ENCODE results near the gene FBXO22.
"Not testable (repeated sequence)": the region's sequence is repeated elsewhere in the genome, so short reads cannot be mapped to it uniquely, and the experiment has no call there.

The FBXO22 gene

GRCh38 chr15:75902129-75902557 lies 1.5 kb upstream of the FBXO22 start:
- no peak for TF ChIP-seq CTCF (IDR thresholded peaks at IDR 0.05; ENCODE audit: unreplicated experiment in 3 of 3)
- Mint-ChIP-seq H3K27ac (peak overlapping the region; percentile 62 to 97 (median 90)), H3K4me1 (peaks cover 23% of the 10 kb centered on the region), H3K4me3 (peak overlapping the region; percentile 90 to 99 (median 99)), H3K27me3 (ENCODE audit: low read depth) (no peaks in the 10 kb centered on the region), H3K36me3 (ENCODE audit: low read depth) (peaks cover 18% of the 10 kb centered on the region), H3K9me3 (no peaks in the 10 kb centered on the region)

- H3K27ac Mint-ChIP-seq, result peak overlapping the region in 1 of 3 experiments; percentile 21
- no peak for TF ChIP-seq CTCF (IDR thresholded peaks at IDR 0.05; ENCODE audit: unreplicated experiment in 3 of 3)
- peak overlapping the region; percentile 99 for H3K4me3 Mint-ChIP-seq
These were observed 1.6 kb downstream of the FBXO22 start for GRCh38 chr15:75905231-75905630.

GRCh38 chr15:75910355-75910754 lies 6.7 kb downstream of the FBXO22 start:
- H3K36me3 Mint-ChIP-seq (ENCODE audit: low read depth), result peaks cover 59% of the 10 kb centered on the region
- H3K4me3 Mint-ChIP-seq; H3K27me3 Mint-ChIP-seq (ENCODE audit: low read depth); H3K27ac Mint-ChIP-seq; H3K4me1 Mint-ChIP-seq: not testable (repeated sequence)
- H3K9me3 Mint-ChIP-seq, result peaks cover 32% of the 10 kb centered on the region

More at GRCh38 chr15:75905231-75905630, 1.6 kb downstream of the FBXO22 start:
- Mint-ChIP-seq H3K27me3 (ENCODE audit: low read depth) (no peaks in the 10 kb centered on the region), H3K36me3 (ENCODE audit: low read depth) (peaks cover 27% of the 10 kb centered on the region), H3K4me1 (peaks cover 23% of the 10 kb centered on the region), H3K9me3 (peaks cover 7% of the 10 kb centered on the region)

GRCh38 chr15:75916978-75917377 lies 13.3 kb downstream of the FBXO22 start:
- Mint-ChIP-seq H3K9me3 (peaks cover 10% of the 10 kb centered on the region), H3K4me3 (no peak overlapping the region), H3K27me3 (ENCODE audit: low read depth) (no peaks in the 10 kb centered on the region), H3K36me3 (ENCODE audit: low read depth) (peaks cover 52% of the 10 kb centered on the region), H3K27ac (no peak overlapping the region), H3K4me1 (peaks cover under 1% of the 10 kb centered on the region)
- no peak for TF ChIP-seq CTCF (IDR thresholded peaks at IDR 0.05; ENCODE audit: unreplicated experiment in 3 of 3)

GRCh38 chr15:75918135-75918534 lies 14.5 kb downstream of the FBXO22 start:
- no peak overlapping the region for H3K4me3 Mint-ChIP-seq
- H3K4me1 Mint-ChIP-seq, result peaks cover 7% of the 10 kb centered on the region
- H3K9me3 Mint-ChIP-seq, result no peaks in the 10 kb centered on the region
- H3K36me3 Mint-ChIP-seq (ENCODE audit: low read depth), result peaks cover 47% of the 10 kb centered on the region
- no peaks in the 10 kb centered on the region for H3K27me3 Mint-ChIP-seq (ENCODE audit: low read depth)
- no peak overlapping the region for H3K27ac Mint-ChIP-seq
- no peak for TF ChIP-seq CTCF (IDR thresholded peaks at IDR 0.05; ENCODE audit: unreplicated experiment in 3 of 3)

GRCh38 chr15:75920079-75920478 lies 16.4 kb downstream of the FBXO22 start:
- H3K4me1 Mint-ChIP-seq, result peaks cover 7% of the 10 kb centered on the region
- H3K4me3 Mint-ChIP-seq, result no peak overlapping the region
- no peak overlapping the region for H3K27ac Mint-ChIP-seq
- no peak for TF ChIP-seq CTCF (IDR thresholded peaks at IDR 0.05; ENCODE audit: unreplicated experiment in 3 of 3)
- H3K36me3 Mint-ChIP-seq (ENCODE audit: low read depth), result peaks cover 32% of the 10 kb centered on the region
- H3K27me3 Mint-ChIP-seq (ENCODE audit: low read depth), result no peaks in the 10 kb centered on the region
- no peaks in the 10 kb centered on the region for H3K9me3 Mint-ChIP-seq

All from nephron (organoid).